ENCODE results near the gene NTRK2.

- TF ChIP-seq CTCF (IDR thresholded peaks at IDR 0.05), result no peak
- TF ChIP-seq ZFX (IDR thresholded peaks at IDR 0.05; ENCODE audit: borderline replicate concordance), result no peak
These were observed 177.4 kb downstream of the NTRK2 start for GRCh38 chr9:84846906-84847305.

Data from 22Rv1 (cell line).